HG03469 (cell line): ENCODE measurements around the gene TAX1BP1.
A peak's percentile ranks its signal among the peaks of the same experiment; 100 is the strongest.

Experiments
- ATAC-seq: cut with Tn5 transposase; IDR thresholded peaks from one replicate; pipeline ENCODE4 v1.9.1; 2021; ENCODE audit warnings: mild to moderate bottlenecking, moderate library complexity, moderate number of reproducible peaks; ENCODE audit not compliant: unreplicated experiment

TAX1BP1 gene

GRCh38 chr7:27739909-27740448 lies at the start of gene TAX1BP1:
TSS of gene TAX1BP1 (plus strand) at chr7:27740162. CDS start at chr7:27748525, 8,363 bp downstream.
- ATAC-seq, result peak; percentile 89

- ATAC-seq, result no peak
Measured at GRCh38 chr7:27690649-27691048, 49.3 kb upstream of the TAX1BP1 start.

GRCh38 chr7:27693794-27694193 lies 46.2 kb upstream of the TAX1BP1 start:
- no peak for ATAC-seq

- no peak for ATAC-seq
Measured at GRCh38 chr7:27695096-27695495, 44.9 kb upstream of the TAX1BP1 start.

GRCh38 chr7:27697861-27698430 lies 42.0 kb upstream of the TAX1BP1 start:
- peak; percentile 83 for ATAC-seq

GRCh38 chr7:27699751-27700150 lies 40.2 kb upstream of the TAX1BP1 start:
- no peak for ATAC-seq

- ATAC-seq, result no peak
Measured at GRCh38 chr7:27700501-27700900, 39.5 kb upstream of the TAX1BP1 start.

- ATAC-seq, result no peak
Measured at GRCh38 chr7:27703181-27703580, 36.8 kb upstream of the TAX1BP1 start.

- no peak for ATAC-seq
Measured at GRCh38 chr7:27704422-27705199, 35.4 kb upstream of the TAX1BP1 start.

- no peak for ATAC-seq
Measured at GRCh38 chr7:27705200-27705594, 34.8 kb upstream of the TAX1BP1 start.

- no peak for ATAC-seq
Measured at GRCh38 chr7:27708485-27708884, 31.5 kb upstream of the TAX1BP1 start.

GRCh38 chr7:27709137-27710075 lies 30.6 kb upstream of the TAX1BP1 start:
- ATAC-seq, result no peak

- no peak for ATAC-seq
Measured at GRCh38 chr7:27712217-27712616, 27.7 kb upstream of the TAX1BP1 start.

GRCh38 chr7:27714831-27715444 lies 25.0 kb upstream of the TAX1BP1 start:
- ATAC-seq, result no peak

- ATAC-seq, result no peak
Measured at GRCh38 chr7:27723085-27723484, 16.9 kb upstream of the TAX1BP1 start.

GRCh38 chr7:27727058-27727457 lies 12.9 kb upstream of the TAX1BP1 start:
- no peak for ATAC-seq

- no peak for ATAC-seq
Measured at GRCh38 chr7:27730112-27730511, 9.8 kb upstream of the TAX1BP1 start.

- no peak for ATAC-seq
Measured at GRCh38 chr7:27734583-27734982, 5.4 kb upstream of the TAX1BP1 start.

- ATAC-seq, result no peak
Measured at GRCh38 chr7:27735165-27735564, 4.8 kb upstream of the TAX1BP1 start.

- ATAC-seq, result no peak
Measured at GRCh38 chr7:27735831-27736230, 4.1 kb upstream of the TAX1BP1 start.

- no peak for ATAC-seq
Measured at GRCh38 chr7:27737178-27737577, 2.8 kb upstream of the TAX1BP1 start.
